Pancreas (tissue), 10 donors: ENCODE results near the gene SNRNP27. TPM values are rescaled to one million over a fixed set of nuclear protein-coding genes. Genes with fewer than 3 reads are reported as not detected.

Experiments used
- ATAC-seq, 4 donors: fragments of 200-7000 bp; cut with Tn5 transposase; one replicate each; pipeline versions ENCODE4 v1.8.0 to v1.9.1; 2020; ENCODE audit warnings: mild to moderate bottlenecking in 4 of 4, moderate library complexity in 4 of 4
- DNase-seq, 6 donors: peaks; one replicate each; pipeline ENCODE4 v3.0.0-alpha.2; 2020
- FAIRE-seq: peaks from 2 replicates; lab custom pipeline; 2012; peaks lifted over from hg19 to GRCh38; lab: Jason Lieb, UNC
- H3K27ac ChIP-seq, 4 donors: fragments of 200-600 bp; sonication (generic); 1 replicate in 3 of 4; 2 replicates in 1 of 4; pipeline versions ENCODE4 v1.5.0 to v1.8.0; 2020
- H3K27me3 ChIP-seq, 4 donors: fragments of 200-600 bp; one replicate each; pipeline ENCODE4 v1.8.0; 2021
- H3K36me3 ChIP-seq, 3 donors: fragments of 200-600 bp; sonication (generic) in 1 of 3; one replicate each; pipeline versions ENCODE4 v1.5.0 to v1.8.0; 2020 to 2021
- H3K4me1 ChIP-seq, 3 donors: fragments of 200-600 bp; one replicate each; pipeline ENCODE4 v1.8.0; 2021
- H3K4me3 ChIP-seq, 4 donors: fragments of 200-600 bp; sonication (generic) in 2 of 4; one replicate each; pipeline versions ENCODE4 v1.5.0 to v1.8.0; 2020 to 2021
- H3K9me3 ChIP-seq, 4 donors: fragments of 200-600 bp; one replicate each; pipeline ENCODE4 v1.8.0; 2021
- WGBS, 2 donors: extraction: QIAGEN DNeasy Blood & Tissue Kit; methylation state at CpG; one replicate each; pipeline ENCODE4 v1.1.7; 2013; 5-methylcytosine and 5-hydroxymethylcytosine counted together
- intact Hi-C, 3 donors: fragments of 100-400 bp; cut with DNase I; formaldehyde crosslinking; loops; one replicate each; pipeline versions ENCODE4 v1.11.1 to v1.14.2; 2022
- polyA plus RNA-seq, 2 donors: library from polyadenylated mRNA; stranded (reverse); fragments of 200-250 nt; gene quantifications; one replicate each; pipeline ENCODE4 v1.2.3, GENCODE V29; 2013
- total RNA-seq, 6 donors: library from RNA; stranded (reverse); fragmentation: NEBNext Ultra II Directional in 4 of 6; extraction: Animal tissue kit (Norgen Biotek cat#: 25700) in 4 of 6; gene quantifications; one replicate each; pipeline versions ENCODE4 v1.2.1 to v1.2.4, GENCODE V29; 2021 to 2023
- TF ChIP-seq, protein P1 (sequence below), 4 donors: fragments of 200-600 bp; sonication (generic) in 3 of 4; IDR thresholded peaks; one replicate each; pipeline versions ENCODE4 v1.5.0 to v1.8.0; 2021; ENCODE audit warnings: antibody characterized with exemption in 4 of 4
- donor health status: healthy with polysubstance abuse.
- donor health status: DM: no; HTN: no; CAD: no; lungs with moderate emphysema.
- donor health status: DM: no; HTN: no; CAD: no.
- donor health status: control.
- donor health status: control.
- donor health status: Bipolar disorder and iron deficiency.
- donor health status: DM: yes; HTN: yes; CAD: no.
- donor health status: DM: no; HTN: no; CAD: no.
- donor health status: DM: no; HTN: no; CAD: no.
- donor health status: DM: yes; HTN: yes; CAD: no.

Gene SNRNP27
- total and polyA plus RNA-seq, 8 donors, result 8.3 to 27.9 (median 13.1) TPM

- H3K36me3 ChIP-seq, result no peaks in the 10 kb centered on the region
- DNase-seq (no peak), FAIRE-seq (no peak), ATAC-seq (no peak)
- intact Hi-C loops, result loop anchor here in 1 of 3 donors (10.0 kb wide), 1 partner anchor 229 kb away; no protein-coding TSS in a partner anchor
- H3K27ac ChIP-seq, result peak overlapping the region in 2 of 4 donors; percentile 83 to 95
- peak overlapping the region in 2 of 4 donors; percentile 60 to 72 for H3K4me3 ChIP-seq
- TF ChIP-seq, protein P1, sequence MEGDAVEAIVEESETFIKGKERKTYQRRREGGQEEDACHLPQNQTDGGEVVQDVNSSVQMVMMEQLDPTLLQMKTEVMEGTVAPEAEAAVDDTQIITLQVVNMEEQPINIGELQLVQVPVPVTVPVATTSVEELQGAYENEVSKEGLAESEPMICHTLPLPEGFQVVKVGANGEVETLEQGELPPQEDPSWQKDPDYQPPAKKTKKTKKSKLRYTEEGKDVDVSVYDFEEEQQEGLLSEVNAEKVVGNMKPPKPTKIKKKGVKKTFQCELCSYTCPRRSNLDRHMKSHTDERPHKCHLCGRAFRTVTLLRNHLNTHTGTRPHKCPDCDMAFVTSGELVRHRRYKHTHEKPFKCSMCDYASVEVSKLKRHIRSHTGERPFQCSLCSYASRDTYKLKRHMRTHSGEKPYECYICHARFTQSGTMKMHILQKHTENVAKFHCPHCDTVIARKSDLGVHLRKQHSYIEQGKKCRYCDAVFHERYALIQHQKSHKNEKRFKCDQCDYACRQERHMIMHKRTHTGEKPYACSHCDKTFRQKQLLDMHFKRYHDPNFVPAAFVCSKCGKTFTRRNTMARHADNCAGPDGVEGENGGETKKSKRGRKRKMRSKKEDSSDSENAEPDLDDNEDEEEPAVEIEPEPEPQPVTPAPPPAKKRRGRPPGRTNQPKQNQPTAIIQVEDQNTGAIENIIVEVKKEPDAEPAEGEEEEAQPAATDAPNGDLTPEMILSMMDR (IDR thresholded peaks at IDR 0.05), result no peak
- H3K27me3 ChIP-seq, result no peaks in the 10 kb centered on the region
- WGBS, 2 donors, result 23 to 28% methylated on average over 2 of the region's 2 CpGs
- H3K9me3 ChIP-seq, result no peaks in the 10 kb centered on the region
- H3K4me1 ChIP-seq, result peaks cover 0 to 8% (median 2%) of the 10 kb centered on the region in 3 donors
Measured at GRCh38 chr2:69916106-69916505, 22.4 kb downstream of the SNRNP27 start.

GRCh38 chr2:69917852-69918251, 24.1 kb downstream of the SNRNP27 start:
- intact Hi-C loops, result loop anchor here in 1 of 3 donors (10.0 kb wide), 1 partner anchor 227 kb away; no protein-coding TSS in a partner anchor
- Histone ChIP-seq H3K4me1 (peaks cover 0 to 8% (median 2%) of the 10 kb centered on the region in 3 donors), H3K4me3 (no peak overlapping the region), H3K36me3 (peaks cover 0 to 11% (median 0%) of the 10 kb centered on the region in 3 donors), H3K27ac (peak overlapping the region in 2 of 4 donors; percentile 34 to 42), H3K27me3 (no peaks in the 10 kb centered on the region), H3K9me3 (no peaks in the 10 kb centered on the region)
- ATAC-seq (no peak), FAIRE-seq (no peak), DNase-seq (no peak)
- TF ChIP-seq, protein P1 (IDR thresholded peaks at IDR 0.05), result no peak
- WGBS, 2 donors, result 51 to 56% methylated on average over 3 of the region's 3 CpGs

DNA sequence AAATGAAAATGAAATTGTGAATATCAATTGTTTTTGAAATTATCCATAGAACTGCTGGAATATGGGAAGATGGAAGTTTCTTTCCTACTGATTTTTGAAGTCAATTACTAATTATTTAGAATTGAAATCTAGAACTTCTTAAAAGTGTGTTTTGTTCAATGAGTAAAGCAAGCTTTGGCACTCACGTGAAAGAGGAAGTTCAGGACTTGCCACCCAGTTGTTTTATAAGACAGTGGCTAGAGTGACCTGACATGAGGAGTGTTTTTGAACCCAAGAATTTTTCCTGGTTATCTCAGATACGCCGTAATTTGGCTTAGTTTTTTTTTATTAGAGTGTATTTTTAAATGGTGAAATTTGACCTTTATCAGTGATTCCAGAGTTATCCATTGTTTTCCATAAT, 24.6 kb downstream of the SNRNP27 start:
- WGBS, 2 donors, result 43 to 54% methylated on average over 3 of the region's 3 CpGs

DNA sequence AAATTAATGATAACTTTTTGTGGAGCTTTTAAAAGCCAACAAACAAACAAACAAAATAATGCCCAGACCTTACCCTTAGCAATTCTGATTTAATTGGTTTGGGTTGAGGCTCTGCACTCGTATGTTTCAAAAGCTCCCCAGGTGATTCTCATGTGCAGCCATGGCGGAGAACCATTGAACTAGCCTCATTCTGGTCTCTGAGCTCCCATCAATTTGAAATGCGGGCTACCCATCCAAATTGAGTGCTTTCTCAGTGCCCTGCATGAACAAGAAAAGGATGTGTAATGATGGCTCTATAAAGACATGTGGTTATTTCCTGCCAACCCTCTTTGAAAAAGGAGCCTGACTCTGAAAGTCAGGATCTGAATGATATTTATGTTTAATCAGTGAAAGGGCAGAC, 29.4 kb downstream of the SNRNP27 start:
- H3K27me3 ChIP-seq, result no peaks in the 10 kb centered on the region
- H3K4me1 ChIP-seq, result no peaks in the 10 kb centered on the region
- FAIRE-seq, result no peak
- no peak overlapping the region for H3K27ac ChIP-seq
- WGBS, 2 donors, result 96 to 97% methylated on average over 3 of the region's 3 CpGs
- no peak for DNase-seq
- intact Hi-C loops, result loop anchor here in 2 of 3 donors (10.0 kb wide), 1 partner anchor 142 kb away; no protein-coding TSS in a partner anchor
- TF ChIP-seq, protein P1 (IDR thresholded peaks at IDR 0.05), result no peak
- ATAC-seq, result no peak
- no peaks in the 10 kb centered on the region for H3K9me3 ChIP-seq
- H3K36me3 ChIP-seq, result peaks cover 0 to 11% (median 0%) of the 10 kb centered on the region in 3 donors
- H3K4me3 ChIP-seq, result no peak overlapping the region

More for the DNA sequence above, 24.6 kb downstream of the SNRNP27 start:
- Histone ChIP-seq H3K27ac (peak overlapping the region in 2 of 4 donors; percentile 34 to 42), H3K36me3 (peaks cover 0 to 11% (median 0%) of the 10 kb centered on the region in 3 donors), H3K9me3 (no peaks in the 10 kb centered on the region), H3K27me3 (no peaks in the 10 kb centered on the region), H3K4me3 (no peak overlapping the region), H3K4me1 (peaks cover 0 to 8% (median 0%) of the 10 kb centered on the region in 3 donors)
- DNase-seq, result no peak
- no peak for ATAC-seq
- FAIRE-seq, result no peak
- intact Hi-C loops, result loop anchor here in 1 of 3 donors (10.0 kb wide), 1 partner anchor 226 kb away; no protein-coding TSS in a partner anchor
- TF ChIP-seq, protein P1 (IDR thresholded peaks at IDR 0.05), result no peak
